GM19395 (cell line): ENCODE data around the gene RINL.
A peak's percentile ranks its signal among the peaks of the same experiment; 100 is the strongest.
"Not testable (repeated sequence)": the region's sequence is repeated elsewhere in the genome, so short reads cannot be mapped to it uniquely, and the experiment has no call there.

ENCODE experiments used
- ATAC-seq: cut with Tn5 transposase; IDR thresholded peaks from one replicate; pipeline ENCODE4 v1.9.1; 2021; ENCODE audit warnings: mild to moderate bottlenecking, moderate library complexity; ENCODE audit not compliant: unreplicated experiment

RINL gene

DNA sequence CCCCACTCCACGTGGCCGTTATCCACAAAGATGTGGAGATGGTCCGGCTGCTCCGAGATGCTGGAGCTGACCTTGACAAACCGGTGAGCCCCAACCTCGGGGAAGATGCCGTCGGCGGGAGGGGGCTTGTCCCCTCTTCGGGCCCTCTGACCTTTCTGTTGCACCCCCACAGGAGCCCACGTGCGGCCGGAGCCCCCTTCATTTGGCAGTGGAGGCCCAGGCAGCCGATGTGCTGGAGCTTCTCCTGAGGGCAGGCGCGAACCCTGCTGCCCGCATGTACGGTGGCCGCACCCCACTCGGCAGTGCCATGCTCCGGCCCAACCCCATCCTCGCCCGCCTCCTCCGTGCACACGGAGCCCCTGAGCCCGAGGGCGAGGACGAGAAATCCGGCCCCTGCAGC, 29.2 kb upstream of the RINL start:
- ATAC-seq: no peak

DNA sequence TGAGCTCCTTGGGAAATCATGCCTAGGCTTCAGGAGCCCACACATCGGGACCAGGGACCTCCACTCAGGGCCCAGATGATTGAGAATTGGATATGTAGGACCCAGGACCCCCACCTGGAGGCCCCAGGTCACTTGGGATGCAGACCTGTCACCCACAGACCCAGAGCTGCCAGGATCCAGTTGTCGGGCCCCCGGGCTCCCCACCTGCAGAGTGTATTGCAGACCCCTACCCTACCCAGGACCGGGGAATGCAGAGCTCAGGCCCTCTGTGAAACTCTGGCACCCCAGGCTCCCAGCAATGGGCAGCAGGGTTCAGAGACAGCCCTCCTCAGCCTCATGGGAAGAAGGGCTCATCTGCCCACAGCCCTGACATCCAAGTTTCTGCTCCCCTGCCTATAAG, 27.5 kb upstream of the RINL start:
- no peak for ATAC-seq

DNA sequence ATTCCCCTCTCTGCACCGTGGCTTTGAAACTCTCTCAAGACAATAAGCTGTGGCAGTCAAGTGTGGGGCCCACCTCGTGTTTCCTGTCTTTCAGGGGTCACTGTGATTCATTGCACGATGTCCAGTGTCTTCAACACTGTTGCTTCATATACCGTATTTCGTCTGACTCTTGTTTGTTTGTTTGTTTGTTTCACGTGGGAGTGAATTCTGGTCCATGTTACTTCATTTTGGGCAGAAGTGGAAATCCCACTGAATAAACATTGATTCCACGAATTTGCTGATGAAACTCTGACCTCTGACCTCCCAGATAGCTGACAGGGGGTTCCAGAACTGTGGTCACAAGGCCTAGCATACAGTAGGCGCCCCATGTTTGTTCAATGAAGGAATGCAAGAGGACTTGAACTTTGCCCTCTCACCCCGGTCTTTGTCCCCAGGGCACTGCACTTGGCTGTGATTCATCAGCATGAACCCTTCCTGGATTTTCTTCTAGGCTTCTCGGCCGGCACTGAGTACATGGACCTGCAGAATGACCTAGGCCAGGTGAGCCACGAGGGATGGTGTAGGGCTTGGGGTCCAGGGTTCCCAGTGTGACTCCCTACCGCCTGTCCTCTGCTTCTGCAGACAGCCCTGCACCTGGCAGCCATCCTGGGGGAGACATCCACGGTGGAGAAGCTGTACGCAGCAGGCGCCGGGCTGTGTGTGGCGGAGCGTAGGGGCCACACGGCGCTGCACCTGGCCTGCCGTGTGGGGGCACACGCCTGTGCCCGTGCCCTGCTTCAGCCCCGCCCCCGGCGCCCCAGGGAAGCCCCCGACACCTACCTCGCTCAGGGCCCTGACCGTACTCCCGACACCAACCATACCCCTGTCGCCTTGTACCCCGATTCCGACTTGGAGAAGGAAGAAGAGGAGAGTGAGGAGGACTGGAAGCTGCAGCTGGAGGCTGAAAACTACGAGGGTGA, 26.8 kb upstream of the RINL start:
- no peak for ATAC-seq

DNA sequence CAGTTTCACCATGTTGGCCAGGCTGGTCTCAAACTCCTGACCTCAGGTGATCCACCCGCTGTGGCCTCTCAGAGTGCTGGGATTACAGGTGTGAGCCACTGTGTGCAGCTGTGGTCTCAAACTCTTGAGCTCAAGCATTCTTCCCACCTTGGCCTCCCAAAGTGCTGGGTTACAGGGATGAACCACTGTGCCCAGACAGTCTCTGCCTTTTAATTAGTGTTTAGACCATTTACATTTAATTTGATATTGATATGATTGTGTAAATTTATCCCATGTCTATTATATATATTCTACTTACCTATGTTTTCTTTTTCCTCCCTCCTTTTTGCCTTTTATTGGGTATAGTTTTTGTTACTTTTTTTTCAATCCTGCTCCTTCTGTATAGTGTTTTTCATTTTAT, 23.6 kb upstream of the RINL start:
- no peak for ATAC-seq

DNA sequence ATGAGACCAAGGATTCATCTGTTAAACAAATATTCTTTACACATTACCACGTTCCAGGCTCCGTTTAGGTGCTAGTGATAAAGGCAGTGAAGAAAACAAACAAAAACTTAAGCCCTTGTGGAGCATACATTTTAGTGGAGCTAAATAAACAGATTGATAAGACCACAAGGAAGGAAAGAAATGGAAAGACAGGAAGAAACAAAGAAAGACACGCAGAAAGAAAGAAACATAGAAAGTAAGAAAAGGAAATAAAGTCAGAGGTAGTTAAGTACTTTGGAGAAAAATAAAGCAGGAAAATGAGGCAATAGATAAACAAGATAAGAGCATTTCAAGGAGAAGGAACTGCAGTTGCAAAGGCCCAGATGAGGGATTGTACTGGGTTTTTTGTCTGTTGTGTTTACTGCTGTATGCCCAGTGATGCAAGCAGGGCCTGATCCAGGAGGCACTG, 22.7 kb upstream of the RINL start:
- ATAC-seq: no peak

DNA sequence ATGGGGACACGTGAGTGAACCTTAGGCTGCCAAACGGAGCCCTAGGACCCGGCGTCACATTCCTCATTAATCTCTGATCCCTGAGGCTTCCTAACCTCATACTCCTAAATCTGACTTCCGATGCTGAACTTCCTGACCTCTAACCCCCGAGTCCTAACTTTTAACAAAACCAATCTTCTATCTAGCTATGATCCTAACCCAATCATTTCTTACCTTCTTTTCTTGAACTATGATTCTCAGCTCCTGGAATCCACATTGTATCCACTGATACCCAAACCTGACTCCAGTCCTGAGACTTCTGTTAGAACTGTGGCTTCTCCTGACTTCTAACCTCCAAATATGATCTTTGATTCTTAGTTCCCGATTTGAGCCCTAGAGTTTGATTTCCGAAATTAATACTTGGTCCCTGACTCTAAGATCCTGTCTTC, 22.1 kb upstream of the RINL start:
- ATAC-seq: no peak

DNA sequence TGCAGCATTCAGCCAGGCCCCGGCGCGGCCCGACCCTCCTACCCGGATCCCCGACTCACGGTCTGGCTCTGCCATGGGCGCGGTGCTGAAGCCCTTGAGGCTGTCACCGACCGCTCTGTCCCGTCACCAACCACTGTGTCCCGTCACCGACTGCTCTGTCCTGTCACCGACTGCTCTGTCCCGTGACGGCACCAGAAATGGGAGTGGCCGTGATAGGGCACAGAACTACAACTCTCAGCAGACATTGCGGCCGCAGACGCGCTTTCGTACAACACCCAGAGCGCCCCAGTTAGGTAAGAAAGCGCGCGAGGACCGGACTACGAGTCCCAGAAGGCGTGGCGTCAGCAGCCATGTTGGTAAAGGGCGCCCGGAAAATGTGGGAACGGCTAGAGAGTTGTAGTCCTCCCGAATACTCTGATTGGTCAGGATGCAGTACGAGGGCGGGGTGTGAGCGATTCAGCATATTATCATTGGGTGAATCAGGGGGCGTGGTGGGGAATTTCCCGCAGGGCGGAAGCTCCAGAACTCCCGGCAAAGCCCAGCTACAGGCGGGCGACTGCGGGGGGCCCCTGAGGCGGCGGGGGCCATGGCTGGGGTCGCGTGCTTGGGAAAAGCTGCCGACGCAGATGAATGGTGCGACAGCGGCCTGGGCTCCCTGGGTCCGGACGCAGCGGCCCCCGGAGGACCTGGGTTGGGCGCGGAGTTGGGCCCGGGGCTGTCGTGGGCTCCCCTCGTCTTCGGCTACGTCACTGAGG, 21.5 kb upstream of the RINL start, which contains the start of the genes NFKBIB and SIRT2:
Gene NFKBIB (plus strand): TSS at position 523 of the 755 bp plus-strand sequence. CDS start 64 bp downstream, at position 587.
Gene SIRT2 (minus strand): TSS at position 172 of the 755 bp plus-strand sequence. CDS start 97 bp downstream, at position 75.
- ATAC-seq: peak; percentile 91

DNA sequence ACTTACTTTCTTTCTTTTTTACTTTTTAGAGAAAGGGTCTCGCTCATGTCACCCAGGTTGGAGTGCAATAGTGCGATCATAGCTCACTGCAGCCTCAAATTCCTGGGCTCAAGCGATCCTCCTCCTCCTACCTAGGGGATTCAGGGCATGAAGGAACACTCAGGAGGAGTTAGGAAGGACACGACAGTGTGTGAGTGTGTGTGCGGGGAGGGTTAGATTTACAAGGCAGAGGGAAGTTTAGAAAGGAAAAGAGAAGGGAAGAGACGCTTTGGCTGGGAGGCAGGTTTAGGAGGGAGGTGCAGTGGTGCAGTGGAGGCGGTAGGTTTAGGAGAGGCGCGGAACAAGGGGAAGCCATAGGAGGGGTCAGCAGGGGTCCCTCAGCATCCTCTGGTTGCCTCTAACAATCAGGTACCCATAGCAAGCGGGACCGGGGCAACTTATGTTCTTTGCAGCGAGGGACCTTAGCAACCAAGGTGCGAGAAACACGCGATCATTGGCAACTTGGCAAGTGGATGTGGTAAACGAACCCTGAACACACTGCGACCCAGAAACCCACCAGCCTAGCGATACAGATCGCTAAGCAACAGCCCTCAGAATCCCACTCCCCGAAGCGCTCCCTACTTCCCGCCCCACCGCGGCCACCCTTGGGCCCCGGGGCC, 20.8 kb upstream of the RINL start:
- no peak for ATAC-seq

DNA sequence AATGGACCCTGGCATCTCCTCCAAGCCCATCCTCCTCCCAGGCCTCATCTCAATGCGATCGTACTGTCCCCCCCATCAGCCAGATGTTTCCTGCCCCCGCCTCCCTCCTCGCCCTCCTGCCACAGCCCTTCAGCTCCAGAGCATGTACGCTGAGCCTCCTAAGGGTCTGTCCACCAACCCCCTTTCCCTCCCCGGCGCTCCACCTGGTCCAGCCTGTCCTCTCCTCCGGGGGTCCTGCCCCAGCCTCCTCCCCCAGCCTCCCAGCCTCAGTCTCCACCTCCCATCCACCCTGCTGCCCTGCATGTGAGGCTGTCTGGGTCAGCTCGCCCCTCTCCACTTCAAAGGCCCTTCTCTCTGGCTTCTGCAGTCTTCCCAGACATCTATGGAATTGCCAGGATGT, 16.9 kb upstream of the RINL start:
- no peak for ATAC-seq

DNA sequence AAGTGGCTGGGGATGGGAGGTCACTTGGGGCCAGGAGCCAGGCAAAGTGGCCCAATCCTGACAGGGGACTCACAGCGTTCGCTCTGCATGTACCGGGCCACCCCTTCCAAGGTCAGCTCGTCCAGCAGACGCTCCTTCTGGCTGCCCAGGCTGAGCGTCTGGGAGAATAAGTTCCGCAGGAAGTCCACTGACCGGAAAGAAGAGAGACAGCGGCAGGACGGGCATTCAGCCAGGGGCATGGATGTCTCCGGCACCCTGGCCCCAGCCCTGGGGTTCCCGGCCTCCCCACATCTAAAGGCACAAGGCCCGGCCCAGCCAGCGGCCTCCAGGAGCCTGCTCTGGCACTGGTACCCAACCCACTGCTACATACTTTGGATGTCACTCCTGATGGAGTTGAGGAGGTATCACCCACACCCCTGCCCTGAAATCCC, 15.3 kb upstream of the RINL start:
- ATAC-seq: no peak

DNA sequence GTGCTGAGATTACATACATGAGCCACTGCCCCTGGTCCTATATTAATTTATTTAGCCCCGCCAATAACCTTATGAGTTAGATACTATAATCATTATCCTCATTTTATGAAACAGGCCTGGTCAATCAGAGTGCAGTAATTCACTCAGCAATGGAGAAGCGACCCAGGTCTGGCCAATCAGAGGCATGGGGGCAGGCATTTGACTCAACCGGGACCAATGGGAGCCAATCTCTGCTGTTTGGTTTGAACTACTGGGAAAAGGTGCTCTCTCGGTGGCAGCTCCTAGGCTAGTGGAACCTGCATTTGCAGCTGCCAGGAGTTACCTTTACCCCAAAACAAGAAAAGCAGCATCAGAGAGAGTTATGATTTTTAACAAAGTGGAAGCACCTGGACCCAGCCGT, 14.8 kb upstream of the RINL start:
- no peak for ATAC-seq

DNA sequence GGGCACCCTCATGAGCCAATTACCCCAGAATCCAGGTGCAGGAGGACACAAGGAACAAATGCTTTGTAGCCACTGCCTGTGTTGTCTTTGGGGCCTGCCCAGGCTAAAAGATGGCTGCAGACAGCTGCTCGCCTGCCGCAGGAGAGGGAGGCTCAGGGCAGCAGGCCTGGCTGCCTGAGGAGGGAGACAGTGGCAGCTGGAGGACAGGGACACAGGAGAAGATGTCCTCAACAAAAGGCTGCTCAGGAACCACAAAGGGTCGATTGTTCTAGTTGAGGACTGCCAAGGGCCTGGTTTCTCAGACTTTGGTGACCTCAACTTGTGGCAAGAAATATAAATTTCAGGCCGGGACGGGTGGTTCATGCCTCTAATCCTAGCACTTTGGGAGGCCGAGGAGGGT, 13.7 kb upstream of the RINL start:
- no peak for ATAC-seq

DNA sequence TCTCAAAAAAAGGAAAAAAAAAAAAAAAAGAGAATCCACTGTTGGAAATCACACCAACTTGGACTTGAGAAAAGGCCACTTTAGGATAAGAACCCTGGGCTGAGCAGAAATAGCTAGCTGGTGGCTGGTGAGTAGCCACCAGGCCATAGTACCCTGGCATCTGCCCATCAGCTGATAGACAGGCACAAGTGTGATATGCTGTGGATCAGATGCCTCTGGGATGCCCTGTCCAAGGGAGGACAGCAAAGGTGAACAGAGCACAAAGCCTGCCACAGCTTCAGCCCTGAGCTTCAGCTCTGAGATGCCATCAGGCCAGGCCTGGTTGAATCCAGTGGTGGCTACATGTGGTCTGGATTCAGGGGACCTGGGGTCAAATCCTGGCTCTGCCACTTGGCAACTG, 12.6 kb upstream of the RINL start:
- no peak for ATAC-seq

DNA sequence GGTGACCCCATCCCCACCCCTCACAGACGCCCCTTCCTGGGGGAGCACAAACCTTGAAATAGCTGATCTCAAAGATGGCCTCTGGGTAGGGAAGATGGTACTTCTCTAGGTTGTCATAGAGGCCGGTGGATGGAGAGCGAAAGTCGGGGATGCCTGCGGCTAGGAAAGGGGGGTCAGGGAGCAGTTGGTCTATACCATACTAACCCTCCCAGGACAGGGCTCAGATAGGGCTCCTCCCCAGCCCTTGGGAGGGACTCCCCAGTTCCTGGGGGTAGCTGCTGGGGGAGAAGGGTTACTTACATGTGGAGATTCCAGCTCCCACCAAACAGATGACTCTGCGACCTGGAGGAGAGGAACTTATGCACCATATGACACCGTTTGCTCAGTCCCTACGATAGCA, 11.7 kb upstream of the RINL start:
- ATAC-seq: no peak

DNA sequence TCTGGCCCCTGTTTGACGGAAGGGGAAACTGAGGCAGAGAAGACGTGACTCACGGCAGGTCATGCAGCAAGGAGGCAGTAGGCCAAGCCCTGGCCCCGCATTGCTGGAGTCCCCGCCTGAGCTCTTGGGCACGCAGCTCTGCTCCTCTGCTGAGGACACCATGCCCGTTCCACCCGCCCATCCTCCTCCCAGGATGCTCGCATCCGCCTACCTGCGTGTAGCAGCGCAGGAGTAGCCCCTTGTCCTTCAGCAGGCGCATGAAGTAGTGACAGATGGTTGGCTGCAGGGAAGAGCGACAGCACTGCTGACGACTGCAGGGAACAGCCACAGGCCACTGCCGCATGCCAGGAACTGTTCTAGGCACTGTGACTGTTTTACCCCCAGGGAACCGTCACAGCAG, 10.8 kb upstream of the RINL start:
- ATAC-seq: no peak

DNA sequence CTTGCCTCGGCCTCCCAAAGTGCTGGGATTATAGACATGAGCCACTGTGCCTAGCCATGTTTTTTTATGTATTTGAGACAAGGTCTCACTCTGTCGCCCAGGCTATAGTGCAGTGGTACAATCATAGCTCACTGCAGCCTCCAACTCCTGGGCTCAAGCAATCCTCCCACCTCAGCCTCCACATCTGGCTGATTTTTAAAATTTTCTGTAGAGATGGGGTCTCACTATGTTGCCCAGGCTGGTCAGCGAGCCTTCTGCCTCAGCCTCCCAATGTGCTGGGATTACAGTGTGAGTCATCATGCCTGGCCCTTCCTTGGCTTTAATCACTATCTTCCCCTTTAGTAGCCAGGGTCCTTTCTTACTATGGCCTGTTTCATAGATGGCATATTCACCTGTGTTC, 6.6 kb upstream of the RINL start:
- not testable (repeated sequence) for ATAC-seq

DNA sequence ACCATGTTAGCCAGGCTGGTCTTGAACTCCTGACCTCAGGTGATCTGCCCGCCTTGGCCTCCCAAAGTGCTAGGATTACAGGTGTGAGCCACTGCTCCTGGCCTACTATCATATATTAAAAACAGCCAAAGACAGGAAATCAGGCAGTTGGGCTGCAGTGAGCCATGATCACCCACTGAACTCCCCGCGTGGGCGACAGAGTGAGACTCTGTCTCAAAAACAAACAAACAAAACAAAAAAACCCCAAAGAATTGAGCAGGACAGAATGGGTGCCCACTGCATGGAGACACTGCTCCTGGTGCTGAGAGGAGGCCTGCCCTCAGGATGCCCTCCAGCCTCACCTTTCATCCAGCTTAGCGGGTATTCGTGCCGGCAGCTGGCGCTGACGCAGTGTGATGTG, 5.2 kb upstream of the RINL start:
- ATAC-seq: no peak

DNA sequence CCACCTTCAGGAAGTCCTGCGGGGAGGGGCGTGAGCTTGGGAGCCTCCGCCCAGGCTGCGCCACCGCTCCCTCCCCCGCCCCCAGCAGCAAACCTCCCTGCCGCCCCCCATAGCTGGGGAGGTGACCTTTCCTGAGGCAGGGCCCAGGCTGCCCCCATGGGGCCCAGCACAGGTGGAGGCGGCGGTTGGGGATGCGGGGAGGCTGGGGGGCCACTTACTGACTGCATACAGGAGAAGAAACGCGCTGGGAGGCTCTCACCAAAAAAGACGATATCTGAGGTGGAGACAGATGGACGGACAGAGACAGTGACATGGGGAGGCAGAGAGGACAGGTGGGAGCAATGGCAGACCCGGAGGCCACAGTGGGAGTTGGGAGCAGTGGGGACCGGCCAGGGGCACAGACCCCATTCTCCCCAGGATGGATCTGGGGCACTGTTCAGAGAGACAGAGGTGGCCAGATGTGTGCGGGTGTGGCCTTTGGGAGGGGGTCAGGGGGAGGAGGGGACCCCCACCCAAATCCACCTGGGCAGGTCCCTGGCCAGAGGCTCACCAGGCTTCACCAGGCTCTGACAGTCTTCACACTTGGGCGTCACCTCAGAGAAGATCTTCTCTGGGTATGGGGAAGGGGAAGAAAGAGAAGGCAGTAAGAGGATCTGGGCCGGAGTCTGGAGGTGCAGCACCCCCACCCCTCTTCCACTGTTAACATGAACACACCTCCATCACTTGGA, 3.0 kb upstream of the RINL start:
- no peak for ATAC-seq

DNA sequence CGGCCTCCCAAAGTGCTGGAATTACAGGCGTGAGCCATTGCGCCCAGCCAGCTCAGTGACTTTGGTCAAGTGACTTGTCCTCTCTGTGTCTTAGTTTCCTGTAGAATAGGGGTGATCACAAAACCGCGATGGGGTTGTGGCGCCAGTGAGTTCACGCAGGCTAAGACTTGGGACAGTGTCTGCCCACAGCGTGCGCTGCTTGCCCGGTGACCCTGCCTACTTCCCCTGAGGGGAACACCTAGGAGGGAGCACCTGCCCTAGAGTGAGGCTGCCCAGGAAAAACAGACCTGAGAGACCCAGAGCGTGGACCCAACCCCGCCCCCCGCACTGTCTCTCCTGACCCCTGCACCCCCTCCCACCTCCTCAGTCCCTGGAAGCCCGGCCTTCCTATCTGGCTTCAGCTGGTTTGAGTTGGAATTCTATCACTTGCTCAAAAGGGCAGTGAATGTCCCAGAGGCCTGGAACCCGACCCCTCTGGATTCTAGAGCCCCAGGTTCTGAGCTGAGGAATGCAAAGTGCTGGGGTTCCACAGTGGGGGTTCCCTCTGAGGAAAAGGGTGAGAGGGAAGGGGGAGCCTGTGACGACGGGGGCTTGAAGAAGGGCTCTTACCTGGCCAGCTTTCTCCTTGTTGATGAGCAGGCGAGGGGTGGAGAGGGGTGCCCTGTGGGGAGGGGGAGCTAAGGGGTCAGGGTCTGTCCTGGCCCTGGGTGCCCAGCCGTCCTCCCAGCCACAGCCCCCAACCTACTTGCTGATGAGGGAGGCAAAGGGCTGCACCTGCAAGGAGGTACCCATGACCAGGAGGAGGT, 2.2 kb upstream of the RINL start:
- ATAC-seq: no peak

DNA sequence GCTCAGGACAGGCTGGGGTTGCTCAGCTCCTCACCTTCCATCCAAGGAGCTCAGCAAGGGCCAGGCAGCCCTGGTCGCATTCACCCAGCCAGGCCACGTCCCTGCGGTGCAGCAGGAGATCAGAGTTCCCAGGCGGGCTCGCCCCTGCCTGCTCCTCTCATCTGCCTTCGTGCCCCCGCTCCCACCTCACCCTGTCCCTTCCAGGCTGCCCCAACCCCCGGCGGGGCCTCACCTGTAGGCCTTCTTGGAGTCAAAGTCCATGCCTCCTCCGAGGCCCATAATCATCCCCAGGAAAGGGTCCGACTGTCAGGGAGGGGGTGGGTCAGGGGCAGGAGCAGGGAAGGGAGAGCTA, 1.3 kb upstream of the RINL start:
- no peak for ATAC-seq
